Measurements from ENCODE around the gene TBC1D24.

The TBC1D24 gene

DNA sequence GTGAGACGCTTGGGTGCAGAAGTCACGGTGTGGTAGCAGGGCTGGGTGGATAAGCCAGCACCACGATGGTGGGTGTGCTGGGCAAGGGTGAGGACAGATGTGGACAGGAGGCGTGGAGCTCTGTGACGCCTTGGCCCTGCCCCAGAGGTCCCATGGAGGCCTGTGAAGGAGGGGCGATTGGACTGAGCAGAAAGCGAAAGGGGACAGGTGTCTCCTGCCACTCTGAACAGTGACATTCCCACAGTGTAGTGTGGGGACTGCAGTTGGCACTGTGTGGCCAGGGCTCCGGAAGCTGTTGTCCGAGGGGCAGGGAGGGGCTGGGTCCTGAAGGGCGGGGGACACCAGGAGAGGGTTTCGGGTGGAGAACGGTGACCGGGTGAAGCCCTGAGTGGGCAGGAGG lies 7.3 kb downstream of the TBC1D24 start:
- Histone ChIP-seq H3K27ac (ENCODE audit: low read depth, low read length) (no peak overlapping the region), H3K9ac (ENCODE audit: low read length) (no peak overlapping the region), H2AFZ (ENCODE audit: low read depth, low read length, severe bottlenecking) (no peak overlapping the region), H3K9me3 (ENCODE audit: insufficient read depth, low read length) (no peaks in the 10 kb centered on the region), H3K36me3 (ENCODE audit: low read length) (no peaks in the 10 kb centered on the region), H3K79me2 (ENCODE audit: insufficient read depth, low read length) (no peaks in the 10 kb centered on the region; the same call in 1 of the 2 replicates), H3K4me3 (ENCODE audit: insufficient read depth, low read length, poor library complexity, severe bottlenecking) (no peak overlapping the region), H3K4me2 (ENCODE audit: low read depth, low read length, poor library complexity, severe bottlenecking) (no peak overlapping the region), H4K20me1 (ENCODE audit: low read depth, low read length) (no peaks in the 10 kb centered on the region), H3F3A (ENCODE audit: insufficient read depth) (no peaks in the 10 kb centered on the region), H3K9me2 (replicated peaks; ENCODE audit: insufficient read depth, low read length) (no peaks in the 10 kb centered on the region), H3K27me3 (ENCODE audit: low read length) (no peaks in the 10 kb centered on the region)
- no peak for TF ChIP-seq EZH2phosphoT487 (conservative IDR thresholded peaks at IDR 0.05; ENCODE audit: low read length)
- TF ChIP-seq, protein P1, sequence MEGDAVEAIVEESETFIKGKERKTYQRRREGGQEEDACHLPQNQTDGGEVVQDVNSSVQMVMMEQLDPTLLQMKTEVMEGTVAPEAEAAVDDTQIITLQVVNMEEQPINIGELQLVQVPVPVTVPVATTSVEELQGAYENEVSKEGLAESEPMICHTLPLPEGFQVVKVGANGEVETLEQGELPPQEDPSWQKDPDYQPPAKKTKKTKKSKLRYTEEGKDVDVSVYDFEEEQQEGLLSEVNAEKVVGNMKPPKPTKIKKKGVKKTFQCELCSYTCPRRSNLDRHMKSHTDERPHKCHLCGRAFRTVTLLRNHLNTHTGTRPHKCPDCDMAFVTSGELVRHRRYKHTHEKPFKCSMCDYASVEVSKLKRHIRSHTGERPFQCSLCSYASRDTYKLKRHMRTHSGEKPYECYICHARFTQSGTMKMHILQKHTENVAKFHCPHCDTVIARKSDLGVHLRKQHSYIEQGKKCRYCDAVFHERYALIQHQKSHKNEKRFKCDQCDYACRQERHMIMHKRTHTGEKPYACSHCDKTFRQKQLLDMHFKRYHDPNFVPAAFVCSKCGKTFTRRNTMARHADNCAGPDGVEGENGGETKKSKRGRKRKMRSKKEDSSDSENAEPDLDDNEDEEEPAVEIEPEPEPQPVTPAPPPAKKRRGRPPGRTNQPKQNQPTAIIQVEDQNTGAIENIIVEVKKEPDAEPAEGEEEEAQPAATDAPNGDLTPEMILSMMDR (IDR thresholded peaks at IDR 0.05; ENCODE audit: insufficient read depth, low read length, poor library complexity, severe bottlenecking), result no peak

DNA sequence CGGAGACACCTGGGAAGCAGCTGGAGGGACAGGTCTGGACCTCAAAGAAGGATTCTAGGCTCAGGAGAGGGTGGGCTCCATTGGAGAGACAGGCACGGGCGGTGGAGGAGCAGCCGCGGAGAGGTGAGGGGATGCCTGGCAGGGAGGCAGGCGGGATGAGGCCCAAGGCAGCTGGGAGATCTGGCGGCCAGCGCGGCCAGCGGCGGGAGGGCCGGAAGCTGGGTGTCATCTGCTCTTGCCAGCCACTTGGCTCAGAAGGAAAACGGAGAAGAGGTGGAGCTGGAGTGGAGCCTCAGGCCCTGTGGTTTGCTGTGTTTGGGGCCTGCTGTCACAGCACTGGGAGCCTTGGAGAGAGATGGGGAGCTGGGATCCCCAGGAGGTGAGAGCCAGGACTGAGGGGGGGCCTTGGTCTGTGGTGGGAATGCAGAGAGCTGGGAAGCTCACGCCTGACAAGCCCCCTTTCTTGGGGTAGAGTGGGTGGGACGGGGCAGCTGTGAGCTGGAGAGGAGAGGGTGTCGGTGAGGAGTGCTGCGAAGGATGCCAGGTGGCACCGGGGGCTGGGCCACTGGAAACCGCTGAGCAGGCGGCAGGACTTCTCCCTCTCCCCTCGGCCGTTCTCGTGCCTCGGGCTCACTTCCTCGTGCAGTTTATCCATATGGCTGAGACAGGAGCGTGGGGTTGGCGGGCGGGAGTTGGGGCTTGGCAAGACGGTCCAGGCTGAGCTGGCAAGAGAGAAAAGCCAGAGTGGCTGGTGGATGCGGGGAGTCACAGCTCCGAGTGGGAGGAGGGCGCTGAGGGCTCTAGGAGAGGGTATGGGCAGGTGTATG lies 8.0 kb downstream of the TBC1D24 start:
- TF ChIP-seq EZH2phosphoT487 (conservative IDR thresholded peaks at IDR 0.05; ENCODE audit: low read length), result no peak
- TF ChIP-seq, protein P1 (IDR thresholded peaks at IDR 0.05; ENCODE audit: insufficient read depth, low read length, poor library complexity, severe bottlenecking), result no peak
- Histone ChIP-seq H3K27me3 (ENCODE audit: low read length) (no peaks in the 10 kb centered on the region), H4K20me1 (ENCODE audit: low read depth, low read length) (no peaks in the 10 kb centered on the region), H3K9ac (ENCODE audit: low read length) (no peak overlapping the region), H3K36me3 (ENCODE audit: low read length) (no peaks in the 10 kb centered on the region), H2AFZ (ENCODE audit: low read depth, low read length, severe bottlenecking) (no peak overlapping the region), H3K9me2 (replicated peaks; ENCODE audit: insufficient read depth, low read length) (no peaks in the 10 kb centered on the region), H3K27ac (ENCODE audit: low read depth, low read length) (no peak overlapping the region), H3K79me2 (ENCODE audit: insufficient read depth, low read length) (no peaks in the 10 kb centered on the region; the same call in 1 of the 2 replicates), H3K4me3 (ENCODE audit: insufficient read depth, low read length, poor library complexity, severe bottlenecking) (no peak overlapping the region), H3K4me2 (ENCODE audit: low read depth, low read length, poor library complexity, severe bottlenecking) (no peak overlapping the region), H3K9me3 (ENCODE audit: insufficient read depth, low read length) (no peaks in the 10 kb centered on the region), H3F3A (ENCODE audit: insufficient read depth) (no peaks in the 10 kb centered on the region)

DNA sequence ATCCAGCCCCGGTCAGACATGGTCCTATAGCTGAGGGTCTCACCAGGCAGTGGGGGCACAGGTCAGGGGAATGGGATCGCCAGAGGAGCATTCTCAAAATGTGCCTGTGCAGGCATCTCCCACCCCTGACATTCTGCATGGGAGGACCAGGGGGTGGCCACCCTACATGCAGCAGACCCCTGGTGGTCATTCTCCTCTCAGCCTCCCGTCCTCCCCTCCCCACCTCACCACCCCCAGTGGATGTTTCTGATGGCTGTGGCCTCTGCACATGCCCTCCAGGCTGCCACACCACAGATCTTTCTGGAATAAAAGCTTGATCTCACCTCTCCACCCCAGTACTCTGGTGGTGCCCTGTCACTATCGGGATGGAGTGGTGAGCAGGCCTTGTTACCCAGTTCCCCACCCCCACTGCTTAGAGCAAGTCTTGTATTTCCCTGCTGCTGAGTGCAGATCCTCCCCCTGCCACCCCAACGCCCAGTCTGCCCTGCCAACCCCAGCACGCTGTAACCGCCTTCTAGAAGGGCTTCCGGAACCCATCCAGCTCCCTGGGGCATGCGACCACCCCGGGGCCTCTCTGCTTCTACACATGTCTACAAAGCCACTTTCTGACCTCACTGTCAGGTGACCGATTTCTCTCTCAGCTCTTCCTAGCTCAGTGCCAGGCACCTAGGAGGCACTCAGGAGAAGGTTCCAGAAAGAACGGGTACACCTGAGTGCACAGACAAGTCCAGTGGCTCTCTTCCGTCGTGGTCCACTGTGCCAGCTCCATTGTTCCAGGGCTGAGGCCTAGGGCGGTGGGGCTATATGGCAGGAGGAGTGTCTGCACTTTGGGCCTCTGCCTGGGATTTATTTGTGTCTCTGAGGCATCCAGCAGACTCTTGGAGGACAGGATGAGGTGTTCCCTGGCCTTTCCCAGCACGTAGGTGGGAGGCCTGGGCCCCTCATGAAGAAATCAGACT lies 9.3 kb downstream of the TBC1D24 start:
- H3K4me2 ChIP-seq (ENCODE audit: low read depth, low read length, poor library complexity, severe bottlenecking), result no peak overlapping the region
- H3K4me3 ChIP-seq (ENCODE audit: insufficient read depth, low read length, poor library complexity, severe bottlenecking), result no peak overlapping the region
- TF ChIP-seq, protein P1 (IDR thresholded peaks at IDR 0.05; ENCODE audit: insufficient read depth, low read length, poor library complexity, severe bottlenecking), result no peak
- no peak for TF ChIP-seq EZH2phosphoT487 (conservative IDR thresholded peaks at IDR 0.05; ENCODE audit: low read length)
- H2AFZ ChIP-seq (ENCODE audit: low read depth, low read length, severe bottlenecking), result no peak overlapping the region
- H3K36me3 ChIP-seq (ENCODE audit: low read length), result no peaks in the 10 kb centered on the region
- no peak overlapping the region for H3K27ac ChIP-seq (ENCODE audit: low read depth, low read length)
- no peaks in the 10 kb centered on the region for H3K9me2 ChIP-seq (replicated peaks; ENCODE audit: insufficient read depth, low read length)
- H3K9me3 ChIP-seq (ENCODE audit: insufficient read depth, low read length), result no peaks in the 10 kb centered on the region
- no peak overlapping the region for H3K9ac ChIP-seq (ENCODE audit: low read length)
- H3K27me3 ChIP-seq (ENCODE audit: low read length), result no peaks in the 10 kb centered on the region
- no peaks in the 10 kb centered on the region for H3F3A ChIP-seq (ENCODE audit: insufficient read depth)
- no peaks in the 10 kb centered on the region for H4K20me1 ChIP-seq (ENCODE audit: low read depth, low read length)
- no peaks in the 10 kb centered on the region; the same call in 1 of the 2 replicates for H3K79me2 ChIP-seq (ENCODE audit: insufficient read depth, low read length)

Measured in SU-DHL-6 (cell line).